MCF 10A (cell line): ENCODE data around the gene ALPL. TPM values are rescaled to one million over a fixed set of nuclear protein-coding genes. Genes with fewer than 3 reads are reported as not detected.
"Not testable (repeated sequence)": the region's sequence is repeated elsewhere in the genome, so short reads cannot be mapped to it uniquely, and the experiment has no call there.

Source experiments
- BruUV-seq: library from RNA; stranded (reverse); fragments of 400-500 nt; replicated peaks from 2 replicates; lab custom pipeline; 2021; lab: Mats Ljungman, UMichigan
- CTCF ChIA-PET: fragments of 300-600 bp; sonication (Branson Sonifier 250); formaldehyde crosslinking; extraction: SDS; loops from one replicate; lab custom pipeline; 2021; ENCODE audit warnings: antibody characterized with exemption, inconsistent platforms; lab: Yijun Ruan, JAX
- POLR2A ChIA-PET: fragments of 300-600, 350-650 bp; sonication (Branson Sonifier 250); formaldehyde crosslinking; extraction: SDS; loops from one replicate; lab custom pipeline; 2020; ENCODE audit warnings: antibody characterized with exemption, inconsistent platforms; lab: Yijun Ruan, JAX
- DNase-seq: peaks from one replicate; pipeline ENCODE4 v3.0.0-alpha.2; 2018; ENCODE audit not compliant: unreplicated experiment
- H3K27ac Mint-ChIP-seq: one replicate; pipeline ENCODE4 v1.8.0; 2022; ENCODE audit warnings: mild to moderate bottlenecking, low read depth, mixed read lengths; ENCODE audit not compliant: unreplicated experiment
- H3K27me3 Mint-ChIP-seq: one replicate; pipeline ENCODE4 v1.8.0; 2022; ENCODE audit warnings: mixed read lengths; ENCODE audit not compliant: insufficient read depth, unreplicated experiment
- H3K36me3 Mint-ChIP-seq: one replicate; pipeline ENCODE4 v1.8.0; 2022; ENCODE audit warnings: mild to moderate bottlenecking, moderate library complexity, mixed read lengths; ENCODE audit not compliant: insufficient read depth, unreplicated experiment
- H3K4me1 Mint-ChIP-seq: one replicate; pipeline ENCODE4 v1.8.0; 2022; ENCODE audit warnings: mixed read lengths; ENCODE audit not compliant: insufficient read depth, unreplicated experiment
- H3K4me3 Mint-ChIP-seq: one replicate; pipeline ENCODE4 v1.8.0; 2022; ENCODE audit warnings: mild to moderate bottlenecking, moderate library complexity, mixed read lengths; ENCODE audit not compliant: unreplicated experiment
- H3K9me3 Mint-ChIP-seq: one replicate; pipeline ENCODE4 v1.8.0; 2022; ENCODE audit warnings: mixed read lengths; ENCODE audit not compliant: unreplicated experiment
- intact Hi-C: fragments of 100-400 bp; cut with micrococcal nuclease; formaldehyde crosslinking; loops from 2 replicates; pipeline ENCODE4 v1.14.1; 2022
- total RNA-seq: library from RNA; stranded (reverse); gene quantifications from 2 replicates; pipeline ENCODE4 v1.2.3, GENCODE V29; 2022
- TF ChIP-seq, protein P1 (sequence below): fragments of 200-600 bp; IDR thresholded peaks from one replicate; pipeline ENCODE4 v1.8.0; 2022; ENCODE audit warnings: antibody characterized with exemption, mild to moderate bottlenecking; ENCODE audit not compliant: unreplicated experiment

ALPL gene
- total RNA-seq, 1 experiment from 2014 or later, result not detected

DNA sequence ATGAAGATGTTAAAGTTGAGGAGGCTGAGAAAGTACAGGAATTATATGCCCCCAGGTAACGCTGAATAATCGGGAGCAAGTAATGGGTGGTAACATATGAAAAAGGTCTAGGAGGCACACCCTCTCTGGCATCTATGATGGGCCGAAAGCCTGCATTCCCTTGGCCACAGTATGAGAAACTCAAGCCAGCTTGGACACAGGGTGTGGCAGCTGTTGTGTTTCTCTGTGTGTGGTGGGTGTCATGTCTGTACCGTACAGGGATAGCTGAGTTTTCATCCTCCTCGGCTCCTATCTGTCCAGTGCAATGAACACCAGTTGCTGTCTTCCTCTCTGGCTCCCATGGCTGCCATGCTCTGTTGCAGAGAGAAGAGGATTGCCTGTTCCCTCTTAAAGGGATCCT is 36.4 kb upstream of the ALPL start:
- Mint-ChIP-seq H3K9me3 (no peaks in the 10 kb centered on the region), H3K27me3 (no peaks in the 10 kb centered on the region), H3K4me1 (no peaks in the 10 kb centered on the region), H3K36me3 (peaks cover 6% of the 10 kb centered on the region), H3K27ac (no peak overlapping the region), H3K4me3 (no peak overlapping the region)
- POLR2A ChIA-PET, result interaction anchor here (0.9 kb wide), 1 partner anchor 23 kb away, joined by 3 read pairs; no protein-coding TSS in a partner anchor
- intact Hi-C loops, result no loop called here
- TF ChIP-seq, protein P1, sequence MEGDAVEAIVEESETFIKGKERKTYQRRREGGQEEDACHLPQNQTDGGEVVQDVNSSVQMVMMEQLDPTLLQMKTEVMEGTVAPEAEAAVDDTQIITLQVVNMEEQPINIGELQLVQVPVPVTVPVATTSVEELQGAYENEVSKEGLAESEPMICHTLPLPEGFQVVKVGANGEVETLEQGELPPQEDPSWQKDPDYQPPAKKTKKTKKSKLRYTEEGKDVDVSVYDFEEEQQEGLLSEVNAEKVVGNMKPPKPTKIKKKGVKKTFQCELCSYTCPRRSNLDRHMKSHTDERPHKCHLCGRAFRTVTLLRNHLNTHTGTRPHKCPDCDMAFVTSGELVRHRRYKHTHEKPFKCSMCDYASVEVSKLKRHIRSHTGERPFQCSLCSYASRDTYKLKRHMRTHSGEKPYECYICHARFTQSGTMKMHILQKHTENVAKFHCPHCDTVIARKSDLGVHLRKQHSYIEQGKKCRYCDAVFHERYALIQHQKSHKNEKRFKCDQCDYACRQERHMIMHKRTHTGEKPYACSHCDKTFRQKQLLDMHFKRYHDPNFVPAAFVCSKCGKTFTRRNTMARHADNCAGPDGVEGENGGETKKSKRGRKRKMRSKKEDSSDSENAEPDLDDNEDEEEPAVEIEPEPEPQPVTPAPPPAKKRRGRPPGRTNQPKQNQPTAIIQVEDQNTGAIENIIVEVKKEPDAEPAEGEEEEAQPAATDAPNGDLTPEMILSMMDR, result no peak
- DNase-seq, result no peak
- no TSS peak for BruUV-seq
- CTCF ChIA-PET, result interaction anchor here (0.5 kb wide), 1 partner anchor 93 kb away, joined by 4 read pairs; no protein-coding TSS in a partner anchor

DNA sequence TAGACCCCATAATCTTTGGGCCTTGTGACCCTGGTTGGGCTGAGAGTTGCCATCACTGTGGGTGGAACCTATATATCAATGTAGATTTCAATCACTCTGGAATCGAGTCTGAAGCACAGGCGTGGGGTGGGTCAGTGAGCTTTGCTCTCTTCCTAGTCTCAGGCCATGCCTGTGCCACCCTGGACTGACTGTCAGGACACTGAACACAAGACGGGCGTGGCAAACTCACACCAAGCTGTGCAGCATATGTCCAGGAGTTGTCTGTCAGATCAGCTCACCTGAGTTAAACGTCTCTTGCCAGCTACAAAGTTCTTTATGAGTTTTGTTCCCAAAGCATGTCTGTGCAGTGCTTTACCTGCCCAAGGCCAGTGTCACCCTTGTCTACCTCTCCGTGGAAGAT is 30.9 kb upstream of the ALPL start:
- Mint-ChIP-seq H3K4me1 (no peaks in the 10 kb centered on the region), H3K27ac (no peak overlapping the region), H3K36me3 (no peaks in the 10 kb centered on the region), H3K27me3 (no peaks in the 10 kb centered on the region), H3K4me3 (no peak overlapping the region), H3K9me3 (no peaks in the 10 kb centered on the region)
- BruUV-seq, result no TSS peak
- intact Hi-C loops, result no loop called here
- no peak for DNase-seq
- TF ChIP-seq, protein P1, result no peak
- ChIA-PET POLR2A (interaction anchor here (0.6 kb wide), 1 partner anchor 48 kb away, joined by 4 read pairs; no protein-coding TSS in a partner anchor), CTCF (interaction anchor here (0.7 kb wide), 1 partner anchor 704 kb away, joined by 3 read pairs; no protein-coding TSS in a partner anchor)

DNA sequence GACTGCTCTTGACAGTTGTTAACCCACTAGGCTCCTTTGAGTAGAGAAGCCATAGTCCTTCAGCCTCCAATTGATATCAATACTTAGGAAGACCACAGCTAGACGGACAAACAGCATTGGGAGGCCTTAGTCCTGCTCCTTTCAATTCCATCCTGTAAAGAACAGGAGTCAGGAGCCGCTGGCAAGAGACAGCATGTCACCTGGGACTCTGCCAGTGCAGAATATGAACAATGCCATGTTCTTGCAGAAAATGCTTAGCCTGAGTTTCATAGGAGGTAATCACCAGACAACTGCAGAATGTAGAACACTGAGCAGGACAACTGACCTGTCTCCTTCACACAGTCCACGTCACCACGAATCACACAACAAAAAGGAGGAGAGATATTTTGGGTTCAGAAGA is 25.3 kb upstream of the ALPL start:
- not testable (repeated sequence) for H3K4me3 Mint-ChIP-seq, BruUV-seq

DNA sequence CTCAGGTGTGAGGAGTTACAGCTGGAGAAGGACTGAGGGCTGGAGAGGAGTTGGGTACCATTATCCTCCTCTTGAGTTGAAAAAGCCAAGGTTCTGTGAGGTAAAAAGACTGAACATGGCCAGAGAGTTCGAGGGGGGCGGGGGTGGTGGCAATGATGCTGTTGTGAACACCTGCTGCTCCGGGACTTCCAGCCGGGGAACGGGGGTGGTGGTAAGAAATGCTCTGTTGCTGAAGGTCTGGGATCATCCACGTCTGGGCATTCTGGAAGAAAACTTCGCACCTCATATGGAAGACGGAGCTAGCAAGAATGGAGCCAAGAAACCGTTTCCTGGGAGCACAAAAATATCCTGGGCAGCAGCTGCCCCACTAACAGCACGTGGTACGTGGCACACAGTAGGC is 20.1 kb upstream of the ALPL start:
- CTCF ChIA-PET, result interaction anchor here (0.7 kb wide), 1 partner anchor 936 kb away, joined by 3 read pairs; no protein-coding TSS in a partner anchor
- Mint-ChIP-seq H3K4me3 (no peak overlapping the region), H3K27ac (no peak overlapping the region), H3K27me3 (peaks cover 12% of the 10 kb centered on the region), H3K4me1 (no peaks in the 10 kb centered on the region), H3K36me3 (no peaks in the 10 kb centered on the region), H3K9me3 (no peaks in the 10 kb centered on the region)
- intact Hi-C loops, result no loop called here
- DNase-seq, result no peak
- POLR2A ChIA-PET, result no interaction called here
- TF ChIP-seq, protein P1, result no peak
- no TSS peak for BruUV-seq

More for the DNA sequence above, 25.3 kb upstream of the ALPL start:
- CTCF ChIA-PET, POLR2A ChIA-PET, H3K27ac Mint-ChIP-seq, H3K27me3 Mint-ChIP-seq, H3K36me3 Mint-ChIP-seq, H3K9me3 Mint-ChIP-seq, DNase-seq, H3K4me1 Mint-ChIP-seq, intact Hi-C loops: not testable (repeated sequence)
